ENCODE data around the gene METTL16. TPM values are rescaled to one million over a fixed set of nuclear protein-coding genes. Genes with fewer than 3 reads are reported as not detected.

Gene METTL16
- total and polyA plus RNA-seq, 2 donors (not counting 1 experiment from before 2014, with no cell fraction given), result 19.2 to 56.5 TPM

- no peak overlapping the region for H3K27ac Mint-ChIP-seq
- Histone ChIP-seq H3K27ac (ENCODE audit: low read length in 2 of 2) (no peak overlapping the region), H3K4me3 (ENCODE audit: control extremely low read depth in 1 of 5, extremely low read depth in 1 of 5, insufficient read depth in 1 of 5, low read depth in 2 of 5, low read length in 4 of 5) (no peak overlapping the region), H3K9me3 (ENCODE audit: control extremely low read depth in 1 of 3, control insufficient read depth in 2 of 3, insufficient read depth in 1 of 3, low read length in 2 of 3) (no peaks in the 10 kb centered on the region), H3K27me3 (replicated peaks in 1 of 4; ENCODE audit: control extremely low read depth in 1 of 4, control insufficient read depth in 3 of 4, insufficient read depth in 4 of 4, low read length in 3 of 4) (no peaks in the 10 kb centered on the region), H3K9ac (ENCODE audit: low read length) (no peak overlapping the region), H3K36me3 (replicated peaks in 1 of 2; ENCODE audit: control extremely low read depth in 1 of 2, control insufficient read depth in 1 of 2, extremely low read depth in 1 of 2, insufficient read depth in 2 of 2, low read length in 1 of 2) (no peaks in the 10 kb centered on the region), H3K4me1 (ENCODE audit: control insufficient read depth in 2 of 2, insufficient read depth in 2 of 2, low read length in 2 of 2) (no peaks in the 10 kb centered on the region), H3K79me2 (ENCODE audit: control insufficient read depth, insufficient read depth, low read length) (no peaks in the 10 kb centered on the region), H3K4me2 (replicated peaks; ENCODE audit: low read depth, low read length, poor library complexity, severe bottlenecking) (no peak overlapping the region), H2AFZ (ENCODE audit: insufficient read depth, low read depth, low read length, poor library complexity, severe bottlenecking) (no peak overlapping the region), H4K20me1 (ENCODE audit: control insufficient read depth, insufficient read depth, low read length, poor library complexity, severe bottlenecking) (no peaks in the 10 kb centered on the region)
- TF ChIP-seq CTCF (IDR thresholded peaks at IDR 0.05) (no peak), EZH2 (IDR thresholded peaks at IDR 0.05; ENCODE audit: borderline replicate concordance, insufficient read depth, low read depth, low read length, poor library complexity, severe bottlenecking) (no peak)
- 79% methylated on average over 5 of the region's 9 CpGs for WGBS (ENCODE audit: insufficient coverage)
- POLR2A ChIA-PET, result no interaction called here
- no peak overlapping the region for H3K4me3 Mint-ChIP-seq
- no peak for ATAC-seq (ENCODE audit: low read depth)
- no peak for DNase-seq
- peaks cover 5% of the 10 kb centered on the region for H3K4me1 Mint-ChIP-seq
- H3K27me3 Mint-ChIP-seq, result peaks cover 3% of the 10 kb centered on the region
- H3K9me3 Mint-ChIP-seq (ENCODE audit: insufficient read depth), result no peaks in the 10 kb centered on the region
- intact Hi-C loops (cut with micrococcal nuclease), result no loop called here
- CTCF ChIA-PET, result no interaction called here
Measured at GRCh38 chr17:2547176-2547575, 35.5 kb upstream of the METTL16 start.

DNA sequence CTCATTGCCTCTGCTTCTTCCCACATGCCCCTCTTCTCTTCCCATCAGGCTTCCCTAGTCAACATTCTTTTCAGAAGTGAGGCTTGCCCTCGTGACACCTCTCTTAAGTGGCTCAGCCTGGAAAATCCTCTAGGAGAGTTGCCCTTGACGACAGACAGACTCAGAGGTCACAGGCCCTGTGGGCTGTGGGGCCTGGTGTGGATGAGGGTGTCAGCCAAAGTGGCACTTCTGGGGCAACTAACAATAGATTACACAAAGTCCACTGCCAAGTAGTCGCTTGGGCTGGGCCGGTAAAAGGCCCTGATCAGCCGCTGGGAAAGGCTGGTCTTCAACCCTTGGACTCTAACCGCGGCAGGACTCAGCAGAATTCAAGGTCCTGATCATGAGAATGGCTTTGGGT, 33.7 kb upstream of the METTL16 start:
- intact Hi-C loops (cut with micrococcal nuclease), result no loop called here
- POLR2A ChIA-PET, result no interaction called here
- Histone ChIP-seq H3K36me3 (replicated peaks in 1 of 2; ENCODE audit: control extremely low read depth in 1 of 2, control insufficient read depth in 1 of 2, extremely low read depth in 1 of 2, insufficient read depth in 2 of 2, low read length in 1 of 2) (no peaks in the 10 kb centered on the region), H2AFZ (ENCODE audit: insufficient read depth, low read depth, low read length, poor library complexity, severe bottlenecking) (no peak overlapping the region), H3K27me3 (replicated peaks in 1 of 4; ENCODE audit: control extremely low read depth in 1 of 4, control insufficient read depth in 3 of 4, insufficient read depth in 4 of 4, low read length in 3 of 4) (no peaks in the 10 kb centered on the region), H3K9me3 (ENCODE audit: control extremely low read depth in 1 of 3, control insufficient read depth in 2 of 3, insufficient read depth in 1 of 3, low read length in 2 of 3) (no peaks in the 10 kb centered on the region), H4K20me1 (ENCODE audit: control insufficient read depth, insufficient read depth, low read length, poor library complexity, severe bottlenecking) (no peaks in the 10 kb centered on the region), H3K4me3 (ENCODE audit: control extremely low read depth in 1 of 5, extremely low read depth in 1 of 5, insufficient read depth in 1 of 5, low read depth in 2 of 5, low read length in 4 of 5) (no peak overlapping the region), H3K4me1 (ENCODE audit: control insufficient read depth in 2 of 2, insufficient read depth in 2 of 2, low read length in 2 of 2) (no peaks in the 10 kb centered on the region), H3K79me2 (ENCODE audit: control insufficient read depth, insufficient read depth, low read length) (no peaks in the 10 kb centered on the region), H3K4me2 (replicated peaks; ENCODE audit: low read depth, low read length, poor library complexity, severe bottlenecking) (no peak overlapping the region), H3K27ac (ENCODE audit: low read length in 2 of 2) (no peak overlapping the region), H3K9ac (ENCODE audit: low read length) (no peak overlapping the region)
- no peak overlapping the region for H3K4me3 Mint-ChIP-seq
- no peak for DNase-seq
- ATAC-seq (ENCODE audit: low read depth), result no peak
- TF ChIP-seq EZH2 (IDR thresholded peaks at IDR 0.05; ENCODE audit: borderline replicate concordance, insufficient read depth, low read depth, low read length, poor library complexity, severe bottlenecking) (no peak), CTCF (IDR thresholded peaks at IDR 0.05) (no peak)
- no peak overlapping the region for H3K27ac Mint-ChIP-seq
- CTCF ChIA-PET, result no interaction called here
- no peaks in the 10 kb centered on the region for H3K9me3 Mint-ChIP-seq (ENCODE audit: insufficient read depth)
- peaks cover 5% of the 10 kb centered on the region for H3K4me1 Mint-ChIP-seq
- 97% methylated on average over 5 of the region's 7 CpGs for WGBS (ENCODE audit: insufficient coverage)
- no peaks in the 10 kb centered on the region for H3K27me3 Mint-ChIP-seq

Data from B cell (primary cell).